ENCODE results near the gene EFTUD2.

GRCh38 chr17:44940768-44941167 lies 41.5 kb upstream of the EFTUD2 start:
- TF ChIP-seq CTCF (IDR thresholded peaks at IDR 0.05; ENCODE audit: control extremely low read depth in 1 of 3, insufficient read depth in 1 of 3, low read depth in 1 of 3, low read length in 3 of 3) = no peak
- no peak for TF ChIP-seq SAP30 (IDR thresholded peaks at IDR 0.05; ENCODE audit: insufficient read depth, insufficient replicate concordance, low read length)
- TF ChIP-seq POLR2A (IDR thresholded peaks at IDR 0.05; ENCODE audit: control extremely low read depth in 1 of 2, low read depth in 2 of 2, low read length in 2 of 2) = no peak
- TF ChIP-seq TCF12 (IDR thresholded peaks at IDR 0.05; ENCODE audit: low read depth, low read length) = no peak
- TF ChIP-seq POLR2AphosphoS5 (IDR thresholded peaks at IDR 0.05; ENCODE audit: low read depth, low read length) = no peak
- no peak for TF ChIP-seq CREB1 (IDR thresholded peaks at IDR 0.05)
- no peak for TF ChIP-seq ZNF274 (IDR thresholded peaks at IDR 0.05; ENCODE audit: borderline replicate concordance, extremely low read depth, low read length)
- no peak for TF ChIP-seq EGR1 (IDR thresholded peaks at IDR 0.05; ENCODE audit: borderline replicate concordance, low read depth, low read length)
- TF ChIP-seq TAF1 (IDR thresholded peaks at IDR 0.05; ENCODE audit: low read depth, low read length) = no peak
- no peak for TF ChIP-seq EZH2 (IDR thresholded peaks at IDR 0.05; ENCODE audit: low read depth, low read length, severe bottlenecking)
- no peak for TF ChIP-seq SUZ12 (IDR thresholded peaks at IDR 0.05; ENCODE audit: low read length)
- no peak for TF ChIP-seq KDM4A (IDR thresholded peaks at IDR 0.05; ENCODE audit: low read depth, low read length, severe bottlenecking)
